ENCODE data around the gene C1QTNF3.

DNA sequence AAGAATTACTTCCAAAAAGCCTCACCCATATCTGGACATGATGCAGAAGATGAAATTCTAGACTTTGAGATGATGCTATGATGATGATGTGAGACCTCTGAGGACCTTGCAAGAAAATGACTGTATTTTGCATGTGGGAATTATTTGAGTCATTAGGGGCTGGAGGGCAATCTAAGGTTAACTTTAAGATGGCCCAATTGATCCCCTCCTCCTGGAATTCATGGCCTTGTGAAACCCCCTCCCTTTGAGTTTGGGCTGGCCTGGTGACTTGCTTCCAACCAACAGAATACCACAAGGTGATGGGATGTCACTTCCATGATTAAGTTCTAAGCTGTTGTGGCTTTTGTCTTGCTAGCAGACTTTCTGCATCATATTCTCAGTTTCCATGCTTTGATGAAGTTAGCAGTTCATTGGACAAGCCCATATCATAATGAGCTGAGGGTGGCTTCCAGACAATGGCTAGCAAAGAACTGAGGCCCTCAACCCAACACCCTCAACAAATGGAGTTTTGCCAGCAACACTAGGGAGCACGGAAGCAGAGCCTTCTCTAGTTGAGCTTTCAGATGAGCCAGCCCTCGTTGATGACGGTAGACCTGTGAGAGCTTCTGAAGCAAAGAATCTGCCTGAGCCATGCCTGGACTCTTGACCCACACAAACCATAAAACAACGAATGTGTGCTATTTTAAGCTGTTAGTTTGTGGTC is 27.7 kb downstream of the C1QTNF3 start:
- TF ChIP-seq, protein P1, sequence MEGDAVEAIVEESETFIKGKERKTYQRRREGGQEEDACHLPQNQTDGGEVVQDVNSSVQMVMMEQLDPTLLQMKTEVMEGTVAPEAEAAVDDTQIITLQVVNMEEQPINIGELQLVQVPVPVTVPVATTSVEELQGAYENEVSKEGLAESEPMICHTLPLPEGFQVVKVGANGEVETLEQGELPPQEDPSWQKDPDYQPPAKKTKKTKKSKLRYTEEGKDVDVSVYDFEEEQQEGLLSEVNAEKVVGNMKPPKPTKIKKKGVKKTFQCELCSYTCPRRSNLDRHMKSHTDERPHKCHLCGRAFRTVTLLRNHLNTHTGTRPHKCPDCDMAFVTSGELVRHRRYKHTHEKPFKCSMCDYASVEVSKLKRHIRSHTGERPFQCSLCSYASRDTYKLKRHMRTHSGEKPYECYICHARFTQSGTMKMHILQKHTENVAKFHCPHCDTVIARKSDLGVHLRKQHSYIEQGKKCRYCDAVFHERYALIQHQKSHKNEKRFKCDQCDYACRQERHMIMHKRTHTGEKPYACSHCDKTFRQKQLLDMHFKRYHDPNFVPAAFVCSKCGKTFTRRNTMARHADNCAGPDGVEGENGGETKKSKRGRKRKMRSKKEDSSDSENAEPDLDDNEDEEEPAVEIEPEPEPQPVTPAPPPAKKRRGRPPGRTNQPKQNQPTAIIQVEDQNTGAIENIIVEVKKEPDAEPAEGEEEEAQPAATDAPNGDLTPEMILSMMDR (conservative IDR thresholded peaks at IDR 0.05; ENCODE audit: low read length): no peak
- no peak for TF ChIP-seq EZH2phosphoT487 (IDR thresholded peaks at IDR 0.05; ENCODE audit: borderline replicate concordance, low read depth, low read length)

Measured in OCI-LY7 (cell line).